OCI-LY7 (cell line): ENCODE data around the gene DHRS3.

Experiments
- CTCF ChIP-seq: fragments of 200-600 bp; sonication (generic); conservative IDR thresholded peaks from 2 replicates; pipeline ENCODE4 v1.5.1; 2014; ENCODE audit warnings: mild to moderate bottlenecking, antibody characterized with exemption, low read length, moderate library complexity, mixed read lengths
- EZH2phosphoT487 ChIP-seq: fragments of 200-600 bp; sonication (generic); IDR thresholded peaks from 2 replicates; pipeline ENCODE4 v1.6.1; 2018; ENCODE audit warnings: low read depth, borderline replicate concordance, mild to moderate bottlenecking, mixed run types, antibody characterized with exemption, low read length, moderate library complexity, mixed read lengths

GRCh38 chr1:12597792-12598191, 20.2 kb downstream of the DHRS3 start:
- no peak for TF ChIP-seq CTCF
- no peak for TF ChIP-seq EZH2phosphoT487
